ENCODE measurements around the gene WFDC2. TPM values are rescaled to one million over a fixed set of nuclear protein-coding genes. Genes with fewer than 3 reads are reported as not detected.

The WFDC2 gene
- total RNA-seq, 1 experiment from 2014 or later: not detected

DNA sequence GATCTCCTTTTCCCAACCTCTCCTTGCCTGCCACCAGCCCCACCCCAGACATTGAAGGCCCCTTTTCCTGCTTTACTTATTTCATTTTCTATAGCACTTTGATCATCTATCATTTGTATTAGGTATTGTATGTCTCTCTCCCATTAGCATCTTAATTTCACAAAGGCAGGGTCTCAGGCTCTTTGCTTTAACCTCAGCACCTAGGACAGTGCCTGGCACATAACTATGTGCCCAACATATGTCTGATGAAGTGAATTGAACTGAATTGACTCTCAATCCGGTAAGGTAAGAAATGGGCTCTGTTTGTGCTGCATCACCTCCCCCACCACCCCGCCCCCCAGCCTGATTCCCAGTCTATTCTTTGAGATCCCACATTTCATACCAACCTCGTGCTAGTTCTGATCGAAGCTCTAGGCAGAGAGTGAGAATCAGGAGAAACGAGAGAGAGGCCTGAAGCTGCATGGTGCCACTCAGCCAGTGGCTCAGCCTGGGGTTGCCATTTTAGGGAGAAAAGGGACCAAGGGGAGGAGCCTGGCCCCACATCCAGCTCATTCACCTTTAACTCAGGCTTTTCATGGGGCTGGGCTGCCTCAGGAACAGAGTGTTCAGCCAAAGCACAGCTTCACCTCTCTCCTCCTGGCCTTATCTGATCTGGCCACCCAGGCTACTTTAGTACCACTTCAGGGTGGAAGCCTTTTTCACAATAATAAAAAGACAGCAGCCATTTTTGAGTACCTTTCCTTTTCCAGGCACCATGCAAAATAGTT lies 45.8 kb downstream of the WFDC2 start, which contains the start of gene SPINT3:
Gene SPINT3, minus strand, starts transcription at position 476 of the 767 bp plus-strand sequence. Its CDS starts 14 bp downstream, at position 462.
- Histone ChIP-seq H3K36me3 (no peaks in the 10 kb centered on the region), H3K4me1 (replicated peaks) (no peaks in the 10 kb centered on the region), H3K27ac (no peak within 1 kb of the TSS), H3K27me3 (replicated peaks) (peaks cover 1% of the 10 kb centered on the region), H3K4me3 (no peak within 1 kb of the TSS), H3K9me3 (replicated peaks) (no peaks in the 10 kb centered on the region)
- no peak for DNase-seq (ENCODE audit: low read depth in 1 of 2, low spot score in 2 of 2)

DNA sequence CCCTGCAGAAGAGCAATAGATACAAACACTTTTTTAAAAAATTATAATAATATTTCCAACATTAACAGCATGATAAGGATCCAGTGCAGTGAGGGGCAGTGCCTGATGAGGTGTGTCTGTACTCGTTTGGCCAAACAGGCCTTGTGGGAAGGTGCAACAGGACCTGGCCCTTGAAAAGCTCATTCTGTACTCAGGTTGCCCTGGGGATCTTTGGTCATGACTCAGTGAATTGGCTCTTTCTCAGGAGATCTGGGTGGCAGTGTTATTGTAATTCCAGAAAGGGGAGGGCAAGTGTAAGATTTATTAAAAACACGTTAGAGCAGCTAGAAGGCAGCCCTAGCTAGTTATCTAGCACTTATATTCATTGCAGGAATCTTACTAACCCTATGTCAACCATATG lies 48.7 kb downstream of the WFDC2 start:
- no peak overlapping the region for H3K4me3 ChIP-seq
- no peaks in the 10 kb centered on the region for H3K4me1 ChIP-seq (replicated peaks)
- no peaks in the 10 kb centered on the region for H3K36me3 ChIP-seq
- 0 out of 2 replicates have a peak, but pooled peaks cover 10% of the 10 kb centered on the region for H3K27me3 ChIP-seq (replicated peaks)
- no peak overlapping the region for H3K27ac ChIP-seq
- H3K9me3 ChIP-seq (replicated peaks): no peaks in the 10 kb centered on the region
- DNase-seq (ENCODE audit: low read depth in 1 of 2, low spot score in 2 of 2): no peak

DNA sequence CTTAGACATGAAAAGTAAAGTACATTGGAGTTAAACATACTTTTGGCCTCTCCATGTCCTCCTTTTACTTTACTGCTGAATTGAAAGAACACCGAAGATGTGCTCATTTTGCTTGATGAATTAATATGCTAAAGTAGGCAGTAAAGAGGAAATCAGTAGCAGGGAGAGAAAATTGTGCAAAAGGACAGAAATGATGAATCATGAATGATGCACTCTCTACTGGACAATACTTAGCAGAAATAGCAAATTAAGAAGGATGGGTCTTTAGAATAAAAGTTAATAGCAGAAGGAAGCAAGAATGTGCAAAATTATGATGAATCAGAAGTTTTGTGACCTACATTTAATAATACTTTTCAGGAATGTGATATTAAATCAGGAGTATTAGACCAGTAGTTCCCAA lies 54.3 kb downstream of the WFDC2 start:
- Histone ChIP-seq H3K4me3 (no peak overlapping the region), H3K9me3 (replicated peaks) (no peaks in the 10 kb centered on the region), H3K4me1 (replicated peaks) (no peaks in the 10 kb centered on the region), H3K27ac (no peak overlapping the region), H3K27me3 (replicated peaks) (0 out of 2 replicates have a peak, but pooled peaks cover 12% of the 10 kb centered on the region), H3K36me3 (no peaks in the 10 kb centered on the region)
- DNase-seq (ENCODE audit: low read depth in 1 of 2, low spot score in 2 of 2): no peak

DNA sequence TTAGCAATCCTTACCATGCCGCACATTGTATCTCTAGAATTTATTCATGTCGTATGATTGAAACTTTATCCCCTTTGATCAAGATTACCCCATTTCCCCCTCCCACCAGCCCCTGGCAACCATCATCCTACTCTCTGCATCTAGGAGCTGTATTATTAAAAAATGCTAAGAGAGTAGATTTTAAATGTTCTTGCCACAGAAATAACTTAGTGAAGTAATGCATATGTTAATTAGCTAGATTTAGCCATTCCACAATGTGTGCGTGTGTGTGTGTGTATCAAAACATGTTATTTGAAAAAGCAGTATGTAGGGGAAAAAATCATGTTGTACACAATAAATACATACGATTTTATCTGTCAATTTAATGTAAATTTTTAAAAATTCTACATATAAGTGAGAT lies 57.7 kb downstream of the WFDC2 start:
- no peak for DNase-seq (ENCODE audit: low read depth in 1 of 2, low spot score in 2 of 2)
- H3K9me3 ChIP-seq (replicated peaks): no peaks in the 10 kb centered on the region
- H3K36me3 ChIP-seq: no peaks in the 10 kb centered on the region
- H3K27ac ChIP-seq: no peak overlapping the region
- peaks cover 11% of the 10 kb centered on the region; the same call in 1 of the 2 replicates for H3K27me3 ChIP-seq (replicated peaks)
- H3K4me1 ChIP-seq (replicated peaks): no peaks in the 10 kb centered on the region
- H3K4me3 ChIP-seq: no peak overlapping the region

Other genes starting within 250 kb of the WFDC2 start
- gene SEMG2, start 248.4 kb upstream of the WFDC2 start, total RNA-seq (2014; rRNA removed; shearing (Covaris generic)): not detected in 2 replicates
- gene SLPI, start 215.2 kb upstream of the WFDC2 start, total RNA-seq (2014; rRNA removed; shearing (Covaris generic)): not detected in 2 replicates
- gene RBPJL, start 162.9 kb upstream of the WFDC2 start, total RNA-seq (2014; rRNA removed; shearing (Covaris generic)): not detected in 2 replicates
- gene MATN4, start 161.5 kb upstream of the WFDC2 start, total RNA-seq (2014; rRNA removed; shearing (Covaris generic)): 0.50 TPM in 1 of 2 replicates, not detected in the other
- 105 and 107 TPM in 2 replicates for gene SDC4, start 121.3 kb upstream of the WFDC2 start, total RNA-seq (2014; rRNA removed; shearing (Covaris generic))
- 7.3 and 18.4 TPM in 2 replicates for gene SYS1, start 106.6 kb upstream of the WFDC2 start, total RNA-seq (2014; rRNA removed; shearing (Covaris generic))
- gene TP53TG5, start 91.4 kb upstream of the WFDC2 start, total RNA-seq (2014; rRNA removed; shearing (Covaris generic)): not detected in 2 replicates
- gene DBNDD2, start 61.5 kb upstream of the WFDC2 start, total RNA-seq (2014; rRNA removed; shearing (Covaris generic)): 0.13 and 0.47 TPM in 2 replicates
- 73.1 and 93.1 TPM in 2 replicates for gene PIGT, start 53.6 kb upstream of the WFDC2 start, total RNA-seq (2014; rRNA removed; shearing (Covaris generic))
- not detected in 2 replicates for gene SPINT3, start 45.9 kb downstream of the WFDC2 start, total RNA-seq (2014; rRNA removed; shearing (Covaris generic))
- gene WFDC6, start 69.7 kb downstream of the WFDC2 start, total RNA-seq (2014; rRNA removed; shearing (Covaris generic)): not detected in 2 replicates
- not detected in 2 replicates for gene EPPIN, start 77.6 kb downstream of the WFDC2 start, total RNA-seq (2014; rRNA removed; shearing (Covaris generic))
- gene WFDC8, start 109.5 kb downstream of the WFDC2 start, total RNA-seq (2014; rRNA removed; shearing (Covaris generic)): not detected in 2 replicates
- gene WFDC10A, start 160.0 kb downstream of the WFDC2 start, total RNA-seq (2014; rRNA removed; shearing (Covaris generic)): not detected in 2 replicates
- not detected in 2 replicates for gene WFDC9, start 161.5 kb downstream of the WFDC2 start, total RNA-seq (2014; rRNA removed; shearing (Covaris generic))
- not detected in 2 replicates for gene WFDC11, start 200.5 kb downstream of the WFDC2 start, total RNA-seq (2014; rRNA removed; shearing (Covaris generic))
- gene WFDC13, start 232.3 kb downstream of the WFDC2 start, total RNA-seq (2014; rRNA removed; shearing (Covaris generic)): not detected in 2 replicates
- not detected in 2 replicates for gene WFDC10B, start 235.3 kb downstream of the WFDC2 start, total RNA-seq (2014; rRNA removed; shearing (Covaris generic))